GM12872 (cell line): Measurements from ENCODE around the gene SLC22A31.

Experiments
- CTCF ChIP-seq: IDR thresholded peaks from 3 replicates; pipeline ENCODE4 v1.5.1; 2011; ENCODE audit warnings: low read depth, mild to moderate bottlenecking, low read length, moderate library complexity; ENCODE audit not compliant: insufficient read depth

The SLC22A31 gene

GRCh38 chr16:89187032-89187769 is 13.1 kb downstream of the SLC22A31 start:
- TF ChIP-seq CTCF, result no peak

GRCh38 chr16:89184933-89185794 is 15.2 kb downstream of the SLC22A31 start:
- TF ChIP-seq CTCF, result no peak

- no peak for TF ChIP-seq CTCF
Measured at GRCh38 chr16:89184677-89184932, 15.7 kb downstream of the SLC22A31 start.

GRCh38 chr16:89183975-89184676 is 16.2 kb downstream of the SLC22A31 start:
- no peak for TF ChIP-seq CTCF

- TF ChIP-seq CTCF, result no peak
Measured at GRCh38 chr16:89183463-89183862, 16.9 kb downstream of the SLC22A31 start.

- TF ChIP-seq CTCF, result no peak
Measured at GRCh38 chr16:89179656-89180315, 20.6 kb downstream of the SLC22A31 start.

- no peak for TF ChIP-seq CTCF
Measured at GRCh38 chr16:89179148-89179484, 21.2 kb downstream of the SLC22A31 start.
